Peyer's patch (tissue), 4 donors: ENCODE data around the gene EPC1. TPM values are rescaled to one million over a fixed set of nuclear protein-coding genes. Genes with fewer than 3 reads are reported as not detected.
A peak's percentile ranks its signal among the peaks of the same experiment; 100 is the strongest.

Experiments used
- DNase-seq, 3 donors: peaks; one replicate each; pipeline ENCODE4 v3.0.0-alpha.2; 2017 to 2019
- H3K27ac ChIP-seq, 4 donors: fragments of 200-600 bp; sonication (generic); one replicate each; pipeline ENCODE4 v1.5.1; 2016 to 2019
- H3K27me3 ChIP-seq, 2 donors: fragments of 200-600 bp; sonication (generic); one replicate each; pipeline ENCODE4 v1.5.1; 2019
- H3K36me3 ChIP-seq, 3 donors: fragments of 200-600 bp; sonication (generic); one replicate each; pipeline ENCODE4 v1.5.1; 2016 to 2019
- H3K4me1 ChIP-seq, 4 donors: fragments of 200-600 bp; sonication (generic); one replicate each; pipeline ENCODE4 v1.5.1; 2016 to 2019
- H3K4me3 ChIP-seq, 4 donors: fragments of 200-600 bp; sonication (generic); 1 replicate in 3 of 4; 2 replicates in 1 of 4; pipeline ENCODE4 v1.5.1; 2016 to 2019; ENCODE audit warnings: mild to moderate bottlenecking in 1 of 4
- H3K9me3 ChIP-seq, 4 donors: fragments of 200-600 bp; sonication (generic); one replicate each; pipeline ENCODE4 v1.5.1; 2016 to 2019; ENCODE audit warnings: mild to moderate bottlenecking in 1 of 4
- CTCF ChIP-seq, 6 experiments: fragments of 450-650 bp in 4 of 6; fragments of 200-600 bp in 2 of 6; sonication (generic) in 1 of 6; IDR thresholded peaks; one replicate each; pipeline ENCODE4 v1.5.1; 2017 to 2019; ENCODE audit warnings: antibody characterized with exemption in 6 of 6, mild to moderate bottlenecking in 3 of 6, moderate library complexity in 1 of 6
- POLR2A ChIP-seq, 2 donors: fragments of 450-650 bp; IDR thresholded peaks; one replicate each; pipeline ENCODE4 v1.5.1; 2017; ENCODE audit warnings: antibody characterized with exemption in 2 of 2, mild to moderate bottlenecking in 2 of 2, moderate library complexity in 2 of 2
- total RNA-seq, 4 donors: library from RNA; depleted of rRNA; stranded (reverse); fragments of >200 nt; gene quantifications; one replicate each; pipeline ENCODE4 v1.1.0, GENCODE V29; 2016

Gene EPC1
- total RNA-seq, 4 donors from 2014 or later: 41.5 to 77.6 (median 49.0) TPM

GRCh38 chr10:32386623-32387260 lies 39.8 kb upstream of the EPC1 start:
- no peak for DNase-seq
- no peaks in the 10 kb centered on the region for H3K4me1 ChIP-seq
- no peak overlapping the region for H3K4me3 ChIP-seq
- no peak overlapping the region for H3K27ac ChIP-seq
- H3K9me3 ChIP-seq: no peaks in the 10 kb centered on the region
- H3K27me3 ChIP-seq: no peaks in the 10 kb centered on the region
- H3K36me3 ChIP-seq: no peaks in the 10 kb centered on the region
- no peak for TF ChIP-seq CTCF (IDR thresholded peaks at IDR 0.05)
- TF ChIP-seq POLR2A (IDR thresholded peaks at IDR 0.05): no peak

GRCh38 chr10:32384171-32384570 lies 37.2 kb upstream of the EPC1 start:
- H3K27me3 ChIP-seq: no peaks in the 10 kb centered on the region
- no peak overlapping the region for H3K27ac ChIP-seq
- DNase-seq: peak in 1 of 3 donors; percentile 58
- no peaks in the 10 kb centered on the region for H3K36me3 ChIP-seq
- no peaks in the 10 kb centered on the region for H3K9me3 ChIP-seq
- H3K4me3 ChIP-seq: no peak overlapping the region
- TF ChIP-seq POLR2A (IDR thresholded peaks at IDR 0.05): no peak
- no peak for TF ChIP-seq CTCF (IDR thresholded peaks at IDR 0.05)
- peaks cover 0 to 12% (median 0%) of the 10 kb centered on the region in 4 donors for H3K4me1 ChIP-seq

- no peaks in the 10 kb centered on the region for H3K36me3 ChIP-seq
- H3K27ac ChIP-seq: peak overlapping the region in 1 of 4 donors; percentile 15
Observed at GRCh38 chr10:32381165-32381564, 34.2 kb upstream of the EPC1 start.

GRCh38 chr10:32379950-32380551 lies 33.1 kb upstream of the EPC1 start:
- Histone ChIP-seq H3K4me1 (peaks cover 0 to 14% (median 0%) of the 10 kb centered on the region in 4 donors), H3K9me3 (no peaks in the 10 kb centered on the region), H3K27me3 (no peaks in the 10 kb centered on the region), H3K36me3 (no peaks in the 10 kb centered on the region), H3K4me3 (peak overlapping the region in 1 of 4 donors; percentile 55), H3K27ac (peak overlapping the region; percentile 74 to 93 (median 85))
- no peak for DNase-seq
- TF ChIP-seq CTCF (IDR thresholded peaks at IDR 0.05) (no peak), POLR2A (IDR thresholded peaks at IDR 0.05) (no peak)

More at GRCh38 chr10:32381165-32381564, 34.2 kb upstream of the EPC1 start:
- TF ChIP-seq POLR2A (IDR thresholded peaks at IDR 0.05) (no peak), CTCF (IDR thresholded peaks at IDR 0.05) (no peak)
- Histone ChIP-seq H3K27me3 (no peaks in the 10 kb centered on the region), H3K9me3 (no peaks in the 10 kb centered on the region), H3K4me3 (no peak overlapping the region), H3K4me1 (peaks cover 0 to 14% (median 0%) of the 10 kb centered on the region in 4 donors)
- DNase-seq: no peak

- TF ChIP-seq POLR2A (IDR thresholded peaks at IDR 0.05) (no peak), CTCF (IDR thresholded peaks at IDR 0.05) (no peak)
- no peaks in the 10 kb centered on the region for H3K9me3 ChIP-seq
- H3K4me1 ChIP-seq: peaks cover 0 to 19% (median 0%) of the 10 kb centered on the region in 4 donors
- no peaks in the 10 kb centered on the region for H3K27me3 ChIP-seq
- H3K27ac ChIP-seq: peak overlapping the region; percentile 74 to 93 (median 85)
- peak overlapping the region; percentile 52 to 73 (median 62) for H3K4me3 ChIP-seq
- peak in 1 of 3 donors; percentile 30 for DNase-seq
- H3K36me3 ChIP-seq: no peaks in the 10 kb centered on the region
Observed at GRCh38 chr10:32379318-32379949, 32.5 kb upstream of the EPC1 start.
